HepG2 (cell line): ENCODE data around the gene MMP25. TPM values are rescaled to one million over a fixed set of nuclear protein-coding genes. Genes with fewer than 3 reads are reported as not detected.

Experiments used
- BCL6 ChIP-seq: IDR thresholded peaks from 2 replicates; pipeline ENCODE4 v1.6.1; 2016; ENCODE audit warnings: missing genetic modification reagents, missing compliant biosample characterization
- HIC2 ChIP-seq: sonication (generic); formaldehyde crosslinking; IDR thresholded peaks from 2 replicates; pipeline ENCODE4 v1.9.0; 2022; ENCODE audit warnings: low read depth, missing genetic modification reagents
- KLF12 ChIP-seq: sonication (generic); formaldehyde crosslinking; IDR thresholded peaks from 2 replicates; pipeline ENCODE4 v1.4.0; 2020; ENCODE audit warnings: missing genetic modification reagents, borderline replicate concordance
- MAFK ChIP-seq, 2 experiments: IDR thresholded peaks in 1 of 2; conservative IDR thresholded peaks in 1 of 2; 2 replicates each; pipeline ENCODE4 v1.6.1; 2011; ENCODE audit warnings: improper control_type of control experiment in 2 of 2, low read length in 2 of 2
- MAX ChIP-seq: IDR thresholded peaks from 2 replicates; pipeline ENCODE4 v1.6.1; 2012; ENCODE audit warnings: inconsistent platforms
- MEIS1 ChIP-seq: sonication (generic); formaldehyde crosslinking; IDR thresholded peaks from 2 replicates; pipeline ENCODE4 v1.9.0; 2021; ENCODE audit warnings: mild to moderate bottlenecking, missing genetic modification reagents, moderate library complexity, borderline replicate concordance
- MTF1 ChIP-seq: sonication (generic); formaldehyde crosslinking; IDR thresholded peaks from 2 replicates; pipeline ENCODE4 v1.5.0; 2020; ENCODE audit warnings: missing genetic modification reagents
- MXI1 ChIP-seq: IDR thresholded peaks from 3 replicates; pipeline ENCODE4 v1.6.1; 2012; ENCODE audit warnings: low read depth, low read length, inconsistent platforms, borderline replicate concordance
- NR2F6 ChIP-seq, 2 experiments: IDR thresholded peaks; 2 replicates each; pipeline ENCODE4 v1.6.1; 2016; ENCODE audit warnings: antibody characterized with exemption in 1 of 2, mild to moderate bottlenecking in 1 of 2
- POLR2AphosphoS2 ChIP-seq: IDR thresholded peaks from 2 replicates; pipeline ENCODE4 v1.6.1; 2011; ENCODE audit warnings: low read depth, low read length, improper control_type of control experiment
- POLR2G ChIP-seq: fragments of 200-400 bp; formaldehyde crosslinking; IDR thresholded peaks from 2 replicates; pipeline ENCODE4 v1.6.1; 2018; ENCODE audit warnings: mild to moderate bottlenecking, low read depth, low read length, moderate library complexity
- SP5 ChIP-seq: IDR thresholded peaks from 2 replicates; pipeline ENCODE4 v1.6.1; 2016; ENCODE audit warnings: low read depth, borderline replicate concordance
- TBP ChIP-seq: sonication (generic); formaldehyde crosslinking; IDR thresholded peaks from 2 replicates; pipeline ENCODE4 v1.5.0; 2020; ENCODE audit warnings: missing genetic modification reagents
- ZBTB39 ChIP-seq: sonication (generic); formaldehyde crosslinking; IDR thresholded peaks from 2 replicates; pipeline ENCODE4 v1.5.0; 2020; ENCODE audit warnings: missing genetic modification reagents
- ZNF280D ChIP-seq: sonication (generic); formaldehyde crosslinking; IDR thresholded peaks from 2 replicates; pipeline ENCODE4 v1.5.1; 2020; ENCODE audit warnings: mild to moderate bottlenecking, missing genetic modification reagents
- ZNF383 ChIP-seq: sonication (generic); formaldehyde crosslinking; IDR thresholded peaks from 2 replicates; pipeline ENCODE4 v1.4.0; 2020; ENCODE audit warnings: missing genetic modification reagents, mild to moderate bottlenecking, borderline replicate concordance
- ZNF644 ChIP-seq: IDR thresholded peaks from 2 replicates; pipeline ENCODE4 v1.6.1; 2016; ENCODE audit warnings: low read depth
- ZNF749 ChIP-seq: sonication (generic); formaldehyde crosslinking; IDR thresholded peaks from 2 replicates; pipeline ENCODE4 v1.8.0; 2022; ENCODE audit warnings: mild to moderate bottlenecking, missing genetic modification reagents, moderate library complexity, borderline replicate concordance
- polyA plus RNA-seq, 8 experiments: library from polyadenylated mRNA; depleted of rRNA in 3 of 8; stranded (reverse) in 7 of 8; unstranded in 1 of 8; fragments of >200 nt; fragmentation: Illumina TruSeq in 4 of 8; extraction: Trizol in 4 of 8; gene quantifications; 2 replicates each; pipeline versions ENCODE4 v1.2.1 to v1.2.3, GENCODE V29; 2011 to 2016; ENCODE audit warnings: low read depth in 4 of 8, missing spikeins in 1 of 8, mixed read lengths in 1 of 8; ENCODE audit not compliant: insufficient read depth in 1 of 8
- total RNA-seq, 5 experiments: library from RNA; depleted of rRNA; stranded (reverse); fragments of >200 nt; fragmentation: Illumina TruSeq; extraction: Trizol; gene quantifications; 2 replicates each; pipeline ENCODE4 v1.2.3, GENCODE V29; 2016; ENCODE audit warnings: low read depth in 1 of 5

Gene MMP25
- total and polyA plus RNA-seq, 2 of the 13 experiments (the other 11 are each of a cell fraction or from before 2014, with no cell fraction given) = 0.04 to 0.08 TPM

- TF ChIP-seq POLR2G (no peak), TBP (CRISPR knock-in tag) (no peak), MEIS1 (CRISPR knock-in tag) (no peak), MTF1 (CRISPR knock-in tag) (no peak), MAX (peak; percentile 62), HIC2 (no peak), ZNF749 (CRISPR knock-in tag) (no peak), POLR2AphosphoS2 (no peak), KLF12 (CRISPR knock-in tag) (no peak), ZBTB39 (CRISPR knock-in tag) (no peak), MAFK (conservative IDR thresholded peaks at IDR 0.05 in 1 of 2, IDR thresholded peaks at IDR 0.05 in 1 of 2; ENCODE audit: low read length in 2 of 2) (no peak), ZNF280D (no peak), NR2F6 (IDR thresholded peaks at IDR 0.05) (no peak), NR2F6 (CRISPR knock-in tag; IDR thresholded peaks at IDR 0.05) (no peak), ZNF644 (no peak), SP5 (CRISPR knock-in tag) (no peak), BCL6 (CRISPR knock-in tag) (no peak), MXI1 (no peak), ZNF383 (CRISPR knock-in tag) (no peak)
These were observed 52.4 kb downstream of the MMP25 start, which contains the start of gene ZSCAN10 (continued) for GRCh38 chr16:3098459-3099394.
